K562 (cell line): ENCODE measurements around the gene DNASE1L1. TPM values are rescaled to one million over a fixed set of nuclear protein-coding genes. Genes with fewer than 3 reads are reported as not detected.

Source experiments
- ARID3A ChIP-seq: IDR thresholded peaks from 2 replicates; pipeline ENCODE4 v1.6.1; 2012; ENCODE audit warnings: low read depth, low read length, improper control_type of control experiment, borderline replicate concordance
- CAMTA2 ChIP-seq: fragments of 250-450 bp; sonication (Bioruptor Pico); conservative IDR thresholded peaks from 2 replicates; pipeline ENCODE4 v1.5.1; 2022
- DDX20 ChIP-seq: fragments of 450-650 bp; IDR thresholded peaks from 2 replicates; pipeline ENCODE4 v1.6.1; 2016; ENCODE audit warnings: missing genetic modification characterization, low read depth, mild to moderate bottlenecking, missing compliant biosample characterization, moderate library complexity
- EZH2 ChIP-seq: IDR thresholded peaks from 2 replicates; pipeline ENCODE4 v1.6.1; 2012; ENCODE audit warnings: low read depth, mild to moderate bottlenecking, inconsistent platforms, low read length, borderline replicate concordance
- HCFC1 ChIP-seq: IDR thresholded peaks from 2 replicates; pipeline ENCODE4 v1.6.1; 2012; ENCODE audit warnings: low read depth, low read length, improper control_type of control experiment
- HMBOX1 ChIP-seq: sonication (generic); IDR thresholded peaks from 2 replicates; pipeline ENCODE4 v1.6.1; 2016
- LCOR ChIP-seq: sonication (generic); formaldehyde crosslinking; IDR thresholded peaks from 2 replicates; pipeline ENCODE4 v1.8.0; 2022; ENCODE audit warnings: mild to moderate bottlenecking, missing genetic modification reagents
- MLLT1 ChIP-seq, 2 experiments: fragments of 450-650 bp; IDR thresholded peaks; 2 replicates each; pipeline ENCODE4 v1.6.1; 2016
- MYNN ChIP-seq, 2 experiments: sonication (generic); formaldehyde crosslinking in 1 of 2; IDR thresholded peaks; 2 replicates each; pipeline versions ENCODE4 v1.5.0 to v1.6.1; 2016 to 2020; ENCODE audit warnings: antibody characterized with exemption in 1 of 2, missing genetic modification reagents in 1 of 2
- NEUROD1 ChIP-seq: fragments of 150-350 bp; IDR thresholded peaks from 2 replicates; pipeline ENCODE4 v1.6.1; 2014; ENCODE audit warnings: borderline replicate concordance, low read length, low read depth; ENCODE audit not compliant: partially characterized antibody
- PML ChIP-seq: IDR thresholded peaks from 2 replicates; pipeline ENCODE4 v1.6.1; 2012; ENCODE audit warnings: low read length, inconsistent platforms
- PTBP1 ChIP-seq: fragments of 200-400 bp; formaldehyde crosslinking; IDR thresholded peaks from 2 replicates; pipeline ENCODE4 v1.6.1; 2017; ENCODE audit warnings: low read depth, low read length
- RFX1 ChIP-seq: fragments of 450-650 bp; IDR thresholded peaks from 2 replicates; pipeline ENCODE4 v1.6.1; 2016; ENCODE audit warnings: mild to moderate bottlenecking, moderate library complexity
- ZNF280B ChIP-seq: fragments of 250-450 bp; sonication (Bioruptor Pico); IDR thresholded peaks from 2 replicates; pipeline ENCODE4 v1.5.1; 2021; ENCODE audit warnings: mild to moderate bottlenecking
- ZNF740 ChIP-seq, 3 experiments: fragments of 200-800 bp in 1 of 3; sonication (Bioruptor generic) in 1 of 3; sonication (generic) in 1 of 3; formaldehyde crosslinking in 1 of 3; IDR thresholded peaks; 2 replicates each; pipeline versions ENCODE4 v1.6.1 to v1.8.0; 2016 to 2022; ENCODE audit warnings: mild to moderate bottlenecking in 2 of 3, missing compliant biosample characterization in 2 of 3, missing genetic modification characterization in 2 of 3, missing genetic modification reagents in 1 of 3
- ZNF778 ChIP-seq: fragments of 450-650 bp; formaldehyde crosslinking; IDR thresholded peaks from 2 replicates; pipeline ENCODE4 v1.4.0; 2020; ENCODE audit warnings: mild to moderate bottlenecking, moderate library complexity
- polyA plus RNA-seq, 8 experiments: library from polyadenylated mRNA; depleted of rRNA in 4 of 8; stranded (reverse) in 5 of 8; unstranded in 3 of 8; fragments of >200 nt; fragmentation: Nextera tagmentation in 2 of 8; fragmentation: Illumina TruSeq in 1 of 8; extraction: Ambion mirVana in 2 of 8; extraction: Trizol in 1 of 8; gene quantifications; 2 replicates each; pipeline versions ENCODE4 v1.2.1 to v1.2.3, GENCODE V29; 2011 to 2014; ENCODE audit warnings: inconsistent platforms in 1 of 8, missing spikeins in 1 of 8
- total RNA-seq, 7 experiments: library from RNA; depleted of rRNA in 6 of 7; stranded (reverse); fragments of >200 nt in 6 of 7; fragmentation: Illumina TruSeq in 2 of 7; extraction: Trizol in 2 of 7; gene quantifications; 2 replicates each; pipeline versions ENCODE4 v1.2.1 to v1.2.3, GENCODE V29; 2011 to 2021; ENCODE audit warnings: low replicate concordance in 1 of 7
- TF ChIP-seq, protein P1 (sequence below): fragments of 450-650 bp; formaldehyde crosslinking; IDR thresholded peaks from 2 replicates; pipeline ENCODE4 v1.4.0; 2020; ENCODE audit warnings: mild to moderate bottlenecking

The DNASE1L1 gene
- total and polyA plus RNA-seq, 9 of the 15 experiments (the other 6 are each of a cell fraction or from before 2014, with no cell fraction given), result 0.73 to 12.6 (median 7.9) TPM

GRCh38 chrX:154428176-154429171 is 19.4 kb upstream of the DNASE1L1 start, which contains the start of gene ATP6AP1 (continued):
- TF ChIP-seq MLLT1 (IDR thresholded peaks at IDR 0.05) (0 out of 4 replicates have a peak, but pooled peaks of 1 of the 2 experiments have one; percentile 46), PML (peak; percentile 25; the same call in 1 of the 2 replicates), ZNF280B (CRISPR knock-in tag) (no peak), HMBOX1 (no peak), EZH2 (no peak), LCOR (CRISPR knock-in tag) (peak; percentile 50; the same call in 1 of the 2 replicates), RFX1 (peak; percentile 62), HCFC1 (no peak), ZNF778 (CRISPR knock-in tag) (no peak), MYNN (IDR thresholded peaks at IDR 0.05) (no peak), MYNN (CRISPR knock-in tag; IDR thresholded peaks at IDR 0.05) (no peak), NEUROD1 (peak; percentile 83), PTBP1 (no peak), ZNF740 (CRISPR knock-in tag; IDR thresholded peaks at IDR 0.05) (0 out of 2 replicates have a peak, but pooled peaks have one; percentile 45), ZNF740 (tag; IDR thresholded peaks at IDR 0.05) (no peak), CAMTA2 (CRISPR knock-in tag) (no peak), ARID3A (no peak), DDX20 (tag) (no peak)
- TF ChIP-seq, protein P1, sequence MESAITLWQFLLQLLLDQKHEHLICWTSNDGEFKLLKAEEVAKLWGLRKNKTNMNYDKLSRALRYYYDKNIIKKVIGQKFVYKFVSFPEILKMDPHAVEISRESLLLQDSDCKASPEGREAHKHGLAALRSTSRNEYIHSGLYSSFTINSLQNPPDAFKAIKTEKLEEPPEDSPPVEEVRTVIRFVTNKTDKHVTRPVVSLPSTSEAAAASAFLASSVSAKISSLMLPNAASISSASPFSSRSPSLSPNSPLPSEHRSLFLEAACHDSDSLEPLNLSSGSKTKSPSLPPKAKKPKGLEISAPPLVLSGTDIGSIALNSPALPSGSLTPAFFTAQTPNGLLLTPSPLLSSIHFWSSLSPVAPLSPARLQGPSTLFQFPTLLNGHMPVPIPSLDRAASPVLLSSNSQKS (CRISPR knock-in tag), result no peak
